H9 (cell line): ENCODE measurements around the gene SYNE3. TPM values are rescaled to one million over a fixed set of nuclear protein-coding genes. Genes with fewer than 3 reads are reported as not detected.

Experiments
- DNase-seq: peaks from one replicate; pipeline ENCODE4 v3.0.0-alpha.2; 2017
- H2AFZ ChIP-seq: one replicate; pipeline ENCODE4 v1.6.1; 2013; ENCODE audit warnings: mild to moderate bottlenecking, low read length, control low read depth, moderate library complexity
- H2AK5ac ChIP-seq: 2 replicates; pipeline ENCODE4 v1.6.1; 2013; ENCODE audit warnings: low read length, control low read depth, mixed read lengths; ENCODE audit not compliant: insufficient read length
- H2BK120ac ChIP-seq: one replicate; pipeline ENCODE4 v1.6.1; 2013; ENCODE audit warnings: low read depth, mild to moderate bottlenecking, low read length, control low read depth, inconsistent platforms; ENCODE audit not compliant: poor library complexity, severe bottlenecking
- H2BK12ac ChIP-seq: 2 replicates; pipeline ENCODE4 v1.6.1; 2013; ENCODE audit warnings: low read length, control low read depth, mixed read lengths, low read depth; ENCODE audit not compliant: insufficient read length
- H2BK15ac ChIP-seq: 2 replicates; pipeline ENCODE4 v1.6.1; 2013; ENCODE audit warnings: low read depth, low read length, control low read depth
- H2BK20ac ChIP-seq: one replicate; pipeline ENCODE4 v1.6.1; 2013; ENCODE audit warnings: low read depth, mild to moderate bottlenecking, low read length, control low read depth, inconsistent platforms; ENCODE audit not compliant: poor library complexity, severe bottlenecking
- H2BK5ac ChIP-seq: 2 replicates; pipeline ENCODE4 v1.6.1; 2013; ENCODE audit warnings: low read length, control low read depth, mixed read lengths; ENCODE audit not compliant: insufficient read length
- H3K14ac ChIP-seq: 2 replicates; pipeline ENCODE4 v1.6.1; 2013; ENCODE audit warnings: low read length, control low read depth; ENCODE audit not compliant: insufficient read depth
- H3K18ac ChIP-seq: 2 replicates; pipeline ENCODE4 v1.6.1; 2013; ENCODE audit warnings: low read depth, mild to moderate bottlenecking, mixed read lengths, low read length, control low read depth; ENCODE audit not compliant: insufficient read length
- H3K23ac ChIP-seq: 2 replicates; pipeline ENCODE4 v1.6.1; 2013; ENCODE audit warnings: low read length, control low read depth, mixed read lengths, low read depth; ENCODE audit not compliant: insufficient read length
- H3K23me2 ChIP-seq: 2 replicates; pipeline ENCODE4 v1.6.1; 2013; ENCODE audit warnings: low read depth, mild to moderate bottlenecking, mixed read lengths, low read length, control low read depth; ENCODE audit not compliant: insufficient read length, poor library complexity, severe bottlenecking
- H3K27ac ChIP-seq: 2 replicates; pipeline ENCODE4 v1.5.1; 2013; ENCODE audit warnings: low read length, control low read depth, mixed read lengths, low read depth; ENCODE audit not compliant: insufficient read length
- H3K27me3 ChIP-seq: 2 replicates; pipeline ENCODE4 v1.6.1; 2013; ENCODE audit warnings: low read length, control low read depth, inconsistent platforms; ENCODE audit not compliant: insufficient read depth
- H3K4ac ChIP-seq: 2 replicates; pipeline ENCODE4 v1.6.1; 2013; ENCODE audit warnings: low read depth, mild to moderate bottlenecking, control low read depth, inconsistent platforms, low read length, moderate library complexity
- H3K4me1 ChIP-seq: 2 replicates; pipeline ENCODE4 v1.6.1; 2013; ENCODE audit warnings: low read length, control low read depth, inconsistent platforms; ENCODE audit not compliant: insufficient read depth
- H3K4me2 ChIP-seq: 2 replicates; pipeline ENCODE4 v1.6.1; 2013; ENCODE audit warnings: low read length, control low read depth, mixed read lengths; ENCODE audit not compliant: insufficient read length, insufficient read depth
- H3K56ac ChIP-seq: 2 replicates; pipeline ENCODE4 v1.6.1; 2013; ENCODE audit warnings: low read depth, mild to moderate bottlenecking, mixed read lengths, low read length, control low read depth; ENCODE audit not compliant: insufficient read length
- H3K79me1 ChIP-seq: 2 replicates; pipeline ENCODE4 v1.6.1; 2013; ENCODE audit warnings: low read depth, mild to moderate bottlenecking, moderate library complexity, low read length, control low read depth, inconsistent platforms; ENCODE audit not compliant: insufficient read depth, poor library complexity, severe bottlenecking
- H3K79me2 ChIP-seq: 2 replicates; pipeline ENCODE4 v1.6.1; 2013; ENCODE audit warnings: low read length, control low read depth, inconsistent platforms; ENCODE audit not compliant: insufficient read depth
- H3K9ac ChIP-seq: 2 replicates; pipeline ENCODE4 v1.6.1; 2013; ENCODE audit warnings: low read length, control low read depth, mixed read lengths; ENCODE audit not compliant: insufficient read length; ENCODE audit errors: extremely low read depth
- H3K9me3 ChIP-seq: one replicate; pipeline ENCODE4 v1.6.1; 2013; ENCODE audit warnings: low read depth, low read length, inconsistent platforms; ENCODE audit not compliant: control insufficient read depth
- H3T11ph ChIP-seq: one replicate; pipeline ENCODE4 v1.6.1; 2013; ENCODE audit warnings: mild to moderate bottlenecking, low read length, control low read depth, inconsistent platforms
- H4K20me1 ChIP-seq: one replicate; pipeline ENCODE4 v1.6.1; 2013; ENCODE audit not compliant: control insufficient read depth, insufficient read length, insufficient read depth
- H4K5ac ChIP-seq: 2 replicates; pipeline ENCODE4 v1.6.1; 2013; ENCODE audit warnings: low read depth, mild to moderate bottlenecking, mixed read lengths, low read length, control low read depth; ENCODE audit not compliant: insufficient read length
- H4K8ac ChIP-seq: replicated peaks from 2 replicates; pipeline ENCODE4 v1.6.1; 2013; ENCODE audit warnings: low read length, control low read depth, mixed read lengths, low read depth; ENCODE audit not compliant: insufficient read length
- H4K91ac ChIP-seq: 2 replicates; pipeline ENCODE4 v1.6.1; 2013; ENCODE audit warnings: low read depth, mild to moderate bottlenecking, moderate library complexity, mixed read lengths, low read length, control low read depth; ENCODE audit not compliant: insufficient read length
- H3K27ac Mint-ChIP-seq, 3 experiments: 2 replicates in 2 of 3; 3 replicates in 1 of 3; pipeline ENCODE4 v1.8.0; 2020 to 2021; ENCODE audit warnings: mixed read lengths in 3 of 3, mild to moderate bottlenecking in 1 of 3, moderate library complexity in 1 of 3
- H3K27me3 Mint-ChIP-seq: 2 replicates; pipeline ENCODE4 v1.8.0; 2021; ENCODE audit warnings: low read depth, mild to moderate bottlenecking, moderate library complexity, mixed read lengths
- H3K36me3 Mint-ChIP-seq, 3 experiments: 2 replicates in 2 of 3; 3 replicates in 1 of 3; pipeline ENCODE4 v1.8.0; 2020 to 2021; ENCODE audit warnings: low read depth in 3 of 3, mixed read lengths in 3 of 3; ENCODE audit not compliant: insufficient read depth in 1 of 3
- H3K4me1 Mint-ChIP-seq, 2 experiments: 2 replicates each; pipeline ENCODE4 v1.8.0; 2020; ENCODE audit warnings: mixed read lengths in 2 of 2
- H3K4me3 Mint-ChIP-seq, 2 experiments: 2 replicates in 1 of 2; 3 replicates in 1 of 2; pipeline ENCODE4 v1.8.0; 2020 to 2021; ENCODE audit warnings: mild to moderate bottlenecking in 2 of 2, mixed read lengths in 2 of 2, moderate library complexity in 1 of 2
- H3K9me3 Mint-ChIP-seq, 2 experiments: 2 replicates in 1 of 2; 3 replicates in 1 of 2; pipeline ENCODE4 v1.8.0; 2020; ENCODE audit warnings: mild to moderate bottlenecking in 2 of 2, mixed read lengths in 2 of 2, moderate library complexity in 1 of 2
- WGBS: extraction: QIAGEN DNeasy Blood & Tissue Kit; methylation state at CpG from one replicate; pipeline ENCODE4 v1.1.7; 2013; ENCODE audit warnings: missing lambda C conversion rate, low lambda C conversion rate, mixed read lengths; ENCODE audit not compliant: insufficient read length; ENCODE audit errors: extremely low coverage; 5-methylcytosine and 5-hydroxymethylcytosine counted together
- total RNA-seq: library from RNA; stranded (reverse); gene quantifications from 2 replicates; pipeline ENCODE4 v1.2.1, GENCODE V29; 2021
- TF ChIP-seq, protein P1 (sequence below): fragments of 200-600 bp; sonication (generic); conservative IDR thresholded peaks from 3 replicates; pipeline ENCODE4 v1.8.0; 2021; ENCODE audit warnings: antibody characterized with exemption, mild to moderate bottlenecking

SYNE3 gene
- total RNA-seq, 1 experiment from 2014 or later: 0.11 TPM

DNA sequence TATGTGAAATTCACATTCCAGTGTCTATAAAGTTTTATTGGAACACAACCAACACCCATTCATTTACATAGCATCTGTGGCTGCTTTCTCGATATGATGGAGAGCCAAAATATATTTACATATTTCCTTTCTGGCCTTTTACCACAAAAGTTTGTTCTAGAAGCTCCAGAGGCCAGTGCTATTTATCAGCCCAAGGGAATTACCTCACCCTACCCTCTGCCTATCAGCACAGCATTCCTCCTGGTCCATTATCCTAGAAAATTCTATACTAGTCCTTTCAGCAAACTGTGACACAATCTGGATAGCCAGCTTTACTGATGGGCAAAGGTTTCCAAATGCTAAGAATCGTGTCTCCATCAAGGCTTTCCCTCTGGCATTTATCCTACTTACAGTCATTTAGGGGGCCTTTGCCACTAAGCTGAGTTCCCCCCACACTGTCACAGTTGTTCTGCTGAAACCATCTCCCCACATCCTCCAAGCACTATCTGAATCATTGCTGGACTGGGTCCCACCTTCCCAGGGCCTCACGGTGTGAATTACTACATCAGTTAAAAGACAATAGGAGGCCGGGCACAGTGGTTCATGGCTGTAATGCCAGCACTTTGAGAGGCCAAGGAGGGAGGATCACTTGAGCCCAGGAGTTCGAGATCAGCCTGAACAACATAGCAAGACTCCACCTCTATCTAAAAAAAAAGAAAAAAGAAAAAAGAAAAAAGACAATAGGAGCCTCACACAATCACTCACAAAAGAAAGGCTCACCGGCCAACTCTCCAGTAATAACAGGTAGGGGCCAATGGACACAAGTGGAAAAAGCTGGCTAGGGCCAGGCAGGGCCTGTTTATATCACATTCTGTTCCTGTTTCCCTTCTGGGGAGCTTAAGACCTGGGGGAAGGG lies 12.1 kb downstream of the SYNE3 start:
- Histone ChIP-seq H3T11ph (no peak overlapping the region), H3K27me3 (no peaks in the 10 kb centered on the region), H4K20me1 (peaks cover 2% of the 10 kb centered on the region), H2AFZ (no peak overlapping the region), H2BK120ac (no peak overlapping the region), H3K79me1 (no peaks in the 10 kb centered on the region), H3K14ac (no peak overlapping the region), H3K27ac (no peak overlapping the region), H4K8ac (no peak overlapping the region), H2BK15ac (no peak overlapping the region), H3K56ac (no peak overlapping the region), H3K18ac (no peak overlapping the region), H2BK5ac (no peak overlapping the region), H3K9ac (no peak overlapping the region), H3K9me3 (no peaks in the 10 kb centered on the region), H3K4ac (no peak overlapping the region), H3K23ac (no peak overlapping the region), H3K4me1 (no peaks in the 10 kb centered on the region), H4K5ac (no peak overlapping the region), H4K91ac (no peak overlapping the region), H2BK20ac (no peak overlapping the region), H3K79me2 (no peaks in the 10 kb centered on the region), H2BK12ac (no peak overlapping the region), H3K4me2 (no peak overlapping the region), H2AK5ac (no peak overlapping the region), H3K23me2 (no peaks in the 10 kb centered on the region)
- no peak for DNase-seq
- no peaks in the 10 kb centered on the region for H3K9me3 Mint-ChIP-seq
- WGBS: no CpG with 5 or more reads among the region's 6 CpGs
- no peak overlapping the region; a peak in 1 of 5 replicates for H3K4me3 Mint-ChIP-seq
- H3K27ac Mint-ChIP-seq: no peak overlapping the region; a peak in 1 of 7 replicates
- peaks cover 5% of the 10 kb centered on the region in 2 experiments for H3K4me1 Mint-ChIP-seq
- TF ChIP-seq, protein P1, sequence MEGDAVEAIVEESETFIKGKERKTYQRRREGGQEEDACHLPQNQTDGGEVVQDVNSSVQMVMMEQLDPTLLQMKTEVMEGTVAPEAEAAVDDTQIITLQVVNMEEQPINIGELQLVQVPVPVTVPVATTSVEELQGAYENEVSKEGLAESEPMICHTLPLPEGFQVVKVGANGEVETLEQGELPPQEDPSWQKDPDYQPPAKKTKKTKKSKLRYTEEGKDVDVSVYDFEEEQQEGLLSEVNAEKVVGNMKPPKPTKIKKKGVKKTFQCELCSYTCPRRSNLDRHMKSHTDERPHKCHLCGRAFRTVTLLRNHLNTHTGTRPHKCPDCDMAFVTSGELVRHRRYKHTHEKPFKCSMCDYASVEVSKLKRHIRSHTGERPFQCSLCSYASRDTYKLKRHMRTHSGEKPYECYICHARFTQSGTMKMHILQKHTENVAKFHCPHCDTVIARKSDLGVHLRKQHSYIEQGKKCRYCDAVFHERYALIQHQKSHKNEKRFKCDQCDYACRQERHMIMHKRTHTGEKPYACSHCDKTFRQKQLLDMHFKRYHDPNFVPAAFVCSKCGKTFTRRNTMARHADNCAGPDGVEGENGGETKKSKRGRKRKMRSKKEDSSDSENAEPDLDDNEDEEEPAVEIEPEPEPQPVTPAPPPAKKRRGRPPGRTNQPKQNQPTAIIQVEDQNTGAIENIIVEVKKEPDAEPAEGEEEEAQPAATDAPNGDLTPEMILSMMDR: no peak
- peaks cover 18% of the 10 kb centered on the region for H3K27me3 Mint-ChIP-seq
- no peaks in the 10 kb centered on the region for H3K36me3 Mint-ChIP-seq
